GM12873 (cell line): Measurements from ENCODE around the gene ARHGAP10.

ENCODE experiments used
- CTCF ChIP-seq: IDR thresholded peaks from 2 replicates; pipeline ENCODE4 v1.5.1; 2012; ENCODE audit warnings: low read depth, mild to moderate bottlenecking, moderate library complexity, low read length, control low read depth; ENCODE audit not compliant: insufficient read depth; ENCODE audit errors: missing control alignments

The ARHGAP10 gene

GRCh38 chr4:148109216-148109615, 377.3 kb downstream of the ARHGAP10 start:
- no peak for TF ChIP-seq CTCF

GRCh38 chr4:148110169-148110568, 378.3 kb downstream of the ARHGAP10 start:
- TF ChIP-seq CTCF, result no peak

- TF ChIP-seq CTCF, result no peak
These were observed 380.5 kb downstream of the ARHGAP10 start for GRCh38 chr4:148112231-148112982.

GRCh38 chr4:148114436-148114835, 382.5 kb downstream of the ARHGAP10 start:
- TF ChIP-seq CTCF, result no peak

GRCh38 chr4:148116264-148116663, 384.4 kb downstream of the ARHGAP10 start:
- TF ChIP-seq CTCF, result no peak

GRCh38 chr4:148116969-148117368, 385.1 kb downstream of the ARHGAP10 start:
- no peak for TF ChIP-seq CTCF

GRCh38 chr4:148118179-148118578, 386.3 kb downstream of the ARHGAP10 start:
- no peak for TF ChIP-seq CTCF

- no peak for TF ChIP-seq CTCF
These were observed 386.7 kb downstream of the ARHGAP10 start for GRCh38 chr4:148118633-148119032.
